Endothelial cell of umbilical vein (primary cell): ENCODE data around the gene CNIH1. TPM values are rescaled to one million over a fixed set of nuclear protein-coding genes. Genes with fewer than 3 reads are reported as not detected.

ENCODE experiments used
- BruUV-seq: library from RNA; stranded (reverse); fragments of 400-500 nt; replicated peaks from 2 replicates; lab custom pipeline; 2021; lab: Mats Ljungman, UMichigan
- CTCF ChIA-PET: fragments of 300-600, 350-600 bp; sonication (Branson Sonifier 250); formaldehyde crosslinking; loops from one replicate; lab custom pipeline; 2021; ENCODE audit warnings: antibody characterized with exemption, inconsistent platforms; lab: Charles Lee
- POLR2A ChIA-PET: fragments of 300-600, 350-600 bp; sonication (Branson Sonifier 250); formaldehyde crosslinking; loops from one replicate; lab custom pipeline; 2021; ENCODE audit warnings: antibody characterized with exemption, inconsistent platforms; lab: Charles Lee
- DNase-seq: peaks from one replicate; pipeline ENCODE4 v3.0.0-alpha.2; 2011; ENCODE audit warnings: low read depth, low spot score
- FAIRE-seq: peaks from 2 replicates; lab custom pipeline; 2011; peaks lifted over from hg19 to GRCh38; lab: Jason Lieb, UNC
- H2AFZ ChIP-seq: 2 replicates; pipeline ENCODE4 v1.6.0; 2012; ENCODE audit warnings: low read depth, low read length, control low read depth, inconsistent platforms
- H3K27ac ChIP-seq: 2 replicates; pipeline ENCODE4 v1.5.1; 2011; ENCODE audit warnings: low read depth, mild to moderate bottlenecking, control low read depth, low read length, moderate library complexity; ENCODE audit not compliant: insufficient read depth
- H3K27me3 ChIP-seq, 2 experiments: 2 replicates each; pipeline versions ENCODE4 v1.6.0 to v1.6.1; 2011; ENCODE audit warnings: low read length in 2 of 2, mixed read lengths in 1 of 2; ENCODE audit not compliant: control insufficient read depth in 2 of 2, insufficient read depth in 2 of 2
- H3K36me3 ChIP-seq, 2 experiments: 2 replicates in 1 of 2; 3 replicates in 1 of 2; pipeline ENCODE4 v1.5.1; 2011; ENCODE audit warnings: low read length in 2 of 2, mild to moderate bottlenecking in 1 of 2, moderate library complexity in 1 of 2; ENCODE audit not compliant: control insufficient read depth in 2 of 2, insufficient read depth in 2 of 2; ENCODE audit errors: extremely low read depth in 1 of 2
- H3K4me1 ChIP-seq: 3 replicates; pipeline ENCODE4 v1.5.1; 2011; ENCODE audit warnings: mild to moderate bottlenecking, low read length; ENCODE audit not compliant: control insufficient read depth, insufficient read depth; ENCODE audit errors: extremely low read depth
- H3K4me2 ChIP-seq: 2 replicates; pipeline ENCODE4 v1.6.1; 2011; ENCODE audit warnings: low read length, control low read depth, mixed read lengths; ENCODE audit not compliant: insufficient read depth
- H3K4me3 ChIP-seq, 3 experiments: fragments of 200-600 bp in 1 of 3; sonication (generic), shearing (Covaris generic) in 1 of 3; replicated peaks in 1 of 3; 2 replicates each; pipeline ENCODE4 v1.5.1; 2011 to 2016; ENCODE audit warnings: control low read depth in 3 of 3, low read length in 3 of 3, mild to moderate bottlenecking in 2 of 3, inconsistent platforms in 1 of 3, low read depth in 1 of 3, moderate library complexity in 1 of 3; ENCODE audit not compliant: insufficient read depth in 1 of 3
- H3K79me2 ChIP-seq: 2 replicates; pipeline ENCODE4 v1.6.0; 2012; ENCODE audit warnings: low read length, inconsistent platforms; ENCODE audit not compliant: control insufficient read depth, insufficient read depth
- H3K9ac ChIP-seq: replicated peaks from 2 replicates; pipeline ENCODE3; 2011; ENCODE audit warnings: low read length, control low read depth; ENCODE audit not compliant: insufficient read depth; ENCODE audit errors: extremely low read depth
- H3K9me1 ChIP-seq: replicated peaks from 3 replicates; pipeline ENCODE4 v1.6.0; 2011; ENCODE audit warnings: mild to moderate bottlenecking, low read length; ENCODE audit not compliant: control insufficient read depth, insufficient read depth; ENCODE audit errors: extremely low read depth
- H3K9me3 ChIP-seq: replicated peaks from 2 replicates; pipeline ENCODE4 v1.5.1; 2012; ENCODE audit warnings: low read length, inconsistent platforms; ENCODE audit not compliant: control insufficient read depth, insufficient read depth
- H4K20me1 ChIP-seq: replicated peaks from 2 replicates; pipeline ENCODE3; 2011; ENCODE audit warnings: mild to moderate bottlenecking, low read length; ENCODE audit not compliant: control insufficient read depth, insufficient read depth; ENCODE audit errors: extremely low read depth
- CTCF ChIP-seq, 2 donors: IDR thresholded peaks; 1 replicate in 1 of 2; 2 replicates in 1 of 2; pipeline ENCODE4 v1.5.1; 2011; ENCODE audit warnings: low read length in 2 of 2, mild to moderate bottlenecking in 2 of 2, moderate library complexity in 2 of 2, control low read depth in 1 of 2, inconsistent platforms in 1 of 2, low read depth in 1 of 2; ENCODE audit not compliant: insufficient read depth in 1 of 2; ENCODE audit errors: extremely low read depth in 1 of 2
- EZH2 ChIP-seq: IDR thresholded peaks from 2 replicates; pipeline ENCODE4 v1.6.1; 2012; ENCODE audit warnings: borderline replicate concordance, low read depth, mild to moderate bottlenecking, moderate library complexity, low read length, inconsistent platforms; ENCODE audit not compliant: severe bottlenecking
- FOS ChIP-seq: IDR thresholded peaks from 2 replicates; pipeline ENCODE4 v1.6.1; 2011; ENCODE audit warnings: mild to moderate bottlenecking, low read length, moderate library complexity, borderline replicate concordance; ENCODE audit not compliant: insufficient read depth
- GATA2 ChIP-seq: IDR thresholded peaks from 2 replicates; pipeline ENCODE4 v1.7.0; 2011; ENCODE audit warnings: low read depth, mild to moderate bottlenecking, moderate library complexity, mixed read lengths, low read length; ENCODE audit not compliant: insufficient read length, insufficient read depth
- JUN ChIP-seq: IDR thresholded peaks from 2 replicates; pipeline ENCODE4 v1.6.1; 2011; ENCODE audit warnings: borderline replicate concordance, low read depth; ENCODE audit not compliant: insufficient read length, insufficient read depth
- MAX ChIP-seq: IDR thresholded peaks from 2 replicates; pipeline ENCODE4 v1.6.1; 2011; ENCODE audit not compliant: insufficient read depth, insufficient read length
- MYC ChIP-seq: IDR thresholded peaks from one replicate; pipeline ENCODE4 v1.6.1; 2011; ENCODE audit warnings: mild to moderate bottlenecking, low read depth, low read length
- POLR2AphosphoS5 ChIP-seq: IDR thresholded peaks from 2 replicates; pipeline ENCODE4 v1.6.1; 2012; ENCODE audit warnings: low read depth, mild to moderate bottlenecking, control low read depth, low read length, moderate library complexity; ENCODE audit not compliant: insufficient read depth
- dilution Hi-C: fragments of 300-500 bp; cut with MboI; formaldehyde crosslinking; loops from one replicate; pipeline ENCODE4 v1.15.0; 2019; ENCODE audit warnings: low sequenced_read_pairs; ENCODE audit not compliant: extremely low pct_ligation_motif_present
- intact Hi-C: fragments of 100-400 bp; cut with micrococcal nuclease; formaldehyde crosslinking; loops from one replicate; pipeline ENCODE4 v1.10.0; 2022
- polyA plus RNA-seq, 4 experiments: library from polyadenylated mRNA; depleted of rRNA in 3 of 4; stranded (reverse) in 3 of 4; unstranded in 1 of 4; fragments of >200 nt; gene quantifications; 2 replicates each; pipeline versions ENCODE4 v1.2.1 to v1.2.3, GENCODE V29; 2011 to 2012; ENCODE audit warnings: missing spikeins in 1 of 4
- total RNA-seq: library from RNA; stranded (reverse); gene quantifications from 2 replicates; pipeline ENCODE4 v1.2.3, GENCODE V29; 2021

Gene CNIH1
- total and polyA plus RNA-seq, 2 donors (not counting 3 experiments of a cell fraction or from before 2014, with no cell fraction given): 125 to 328 TPM

DNA sequence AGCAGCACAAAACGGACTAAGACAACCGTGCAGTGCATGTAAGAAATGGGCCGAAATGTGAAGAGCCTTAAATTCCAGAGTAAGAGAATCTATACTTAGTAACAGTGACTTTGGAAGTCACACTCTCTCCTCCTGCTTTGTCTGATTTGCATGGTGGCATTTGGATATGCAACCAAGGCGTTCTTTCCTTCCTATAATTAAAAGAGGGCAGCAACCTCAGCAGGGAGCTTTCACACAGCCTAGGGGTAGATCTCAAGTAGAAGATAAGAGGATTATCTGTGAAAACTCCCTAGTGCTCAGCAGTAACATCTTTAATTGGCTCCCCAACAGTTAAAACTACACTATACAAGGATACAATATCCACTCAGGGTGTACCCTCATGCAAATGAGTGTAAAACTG, 31.1 kb upstream of the CNIH1 start:
- intact Hi-C loops: no loop called here
- H3K4me3 ChIP-seq: no peak overlapping the region
- CTCF ChIA-PET: no interaction called here
- peaks cover 0 to 2% of the 10 kb centered on the region in 2 experiments for H3K36me3 ChIP-seq
- FAIRE-seq (no peak), DNase-seq (no peak)
- no TSS peak for BruUV-seq
- H3K79me2 ChIP-seq: no peaks in the 10 kb centered on the region
- H2AFZ ChIP-seq: no peak overlapping the region
- no peak overlapping the region for H3K4me2 ChIP-seq
- POLR2A ChIA-PET: no interaction called here
- H4K20me1 ChIP-seq: no peaks in the 10 kb centered on the region
- H3K9me3 ChIP-seq: no peaks in the 10 kb centered on the region
- no peaks in the 10 kb centered on the region for H3K4me1 ChIP-seq
- H3K27me3 ChIP-seq: peaks cover 0 to 3% of the 10 kb centered on the region in 2 experiments
- H3K9me1 ChIP-seq: no peaks in the 10 kb centered on the region
- H3K27ac ChIP-seq: no peak overlapping the region
- TF ChIP-seq FOS: no peak
- no peak for TF ChIP-seq CTCF (IDR thresholded peaks at IDR 0.05; ENCODE audit: extremely low read depth in 1 of 2, insufficient read depth in 1 of 2, low read depth in 1 of 2, low read length in 2 of 2)
- no peak for TF ChIP-seq JUN
- TF ChIP-seq MAX: no peak
- no peak for TF ChIP-seq GATA2
- no peak for TF ChIP-seq MYC
- no peak for TF ChIP-seq POLR2AphosphoS5
- no peak for TF ChIP-seq EZH2
- no peak overlapping the region for H3K9ac ChIP-seq
- dilution Hi-C loops: no loop called here
